ENCODE measurements around the gene ANKRD39.

- TF ChIP-seq CTCF (IDR thresholded peaks at IDR 0.05) = no peak
- no peak for TF ChIP-seq POLR2A (IDR thresholded peaks at IDR 0.05)
- no peak for TF ChIP-seq POLR2AphosphoS5 (IDR thresholded peaks at IDR 0.05)
These were observed 40.3 kb upstream of the ANKRD39 start for GRCh38 chr2:96898135-96898505.
